Mesodermal cell (in vitro differentiated cells): Measurements from ENCODE around the gene DLGAP3.

Experiments
- H3K27ac ChIP-seq: 2 replicates; pipeline ENCODE4 v1.7.0; 2013; ENCODE audit warnings: mild to moderate bottlenecking, low read depth, low read length, moderate library complexity; ENCODE audit not compliant: severe bottlenecking
- H3K36me3 ChIP-seq: 2 replicates; pipeline ENCODE4 v1.7.1; 2013; ENCODE audit warnings: mild to moderate bottlenecking, low read length, moderate library complexity; ENCODE audit not compliant: control insufficient read depth, insufficient read depth
- H3K4me1 ChIP-seq: one replicate; pipeline ENCODE4 v1.7.1; 2013; ENCODE audit warnings: mild to moderate bottlenecking, low read length; ENCODE audit not compliant: insufficient read depth, control insufficient read depth, poor library complexity, severe bottlenecking
- H3K4me3 ChIP-seq: 2 replicates; pipeline ENCODE4 v1.7.0; 2013; ENCODE audit warnings: low read length, control low read depth, mild to moderate bottlenecking; ENCODE audit not compliant: insufficient read depth, poor library complexity, severe bottlenecking; ENCODE audit errors: extremely low read depth
- H3K9me3 ChIP-seq: 2 replicates; pipeline ENCODE4 v1.7.1; 2013; ENCODE audit warnings: mild to moderate bottlenecking, low read length, moderate library complexity; ENCODE audit not compliant: control insufficient read depth
- WGBS, 2 experiments: methylation state at CpG; one replicate each; pipeline ENCODE4 v1.1.5; 2013; ENCODE audit warnings: missing lambda C conversion rate in 2 of 2; ENCODE audit not compliant: insufficient coverage in 2 of 2; 5-methylcytosine and 5-hydroxymethylcytosine counted together

Gene DLGAP3

DNA sequence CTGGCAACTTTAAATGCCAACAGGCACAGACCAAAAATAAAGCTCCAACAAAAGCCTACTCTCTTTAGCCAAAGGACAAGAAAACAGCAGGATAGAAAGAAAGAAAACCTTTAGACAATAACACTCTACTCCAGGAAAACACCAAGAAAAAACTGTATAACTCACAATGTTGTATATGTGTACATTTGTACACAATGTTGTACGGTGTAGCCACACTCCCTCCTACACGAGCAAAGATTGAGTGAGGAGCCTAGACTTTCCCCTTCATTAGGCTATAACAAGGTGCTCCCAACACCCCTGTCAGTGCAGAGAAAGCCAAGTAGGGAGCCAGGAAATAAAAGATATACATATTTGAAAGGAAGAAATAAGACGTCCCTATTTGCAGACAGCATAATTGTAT is 112.7 kb downstream of the DLGAP3 start:
- Histone ChIP-seq H3K4me3 (no peak overlapping the region), H3K4me1 (no peaks in the 10 kb centered on the region), H3K9me3 (no peaks in the 10 kb centered on the region), H3K36me3 (no peaks in the 10 kb centered on the region), H3K27ac (no peak overlapping the region)
- no CpG with 5 or more reads among the region's 3 CpGs for WGBS, 2 experiments

DNA sequence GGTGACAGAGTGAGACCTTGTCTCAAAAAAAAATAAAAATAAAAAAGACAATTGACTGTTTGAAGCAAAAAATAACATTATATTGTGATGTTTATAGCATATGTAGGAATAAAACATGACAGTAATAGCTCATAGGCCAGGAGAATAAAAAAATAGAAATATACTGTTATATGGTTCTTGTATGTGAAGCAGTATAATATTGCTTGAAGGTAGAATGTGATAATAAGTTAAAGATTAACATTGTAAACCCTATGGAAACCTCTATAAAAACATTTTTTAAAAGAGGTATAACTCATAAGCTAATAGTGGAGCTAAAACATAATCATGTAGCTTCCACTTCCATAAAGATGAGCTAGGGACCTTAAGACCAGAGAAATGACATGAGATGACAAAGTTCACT is 113.1 kb downstream of the DLGAP3 start:
- no peaks in the 10 kb centered on the region for H3K9me3 ChIP-seq

More for the DNA sequence above, 113.1 kb downstream of the DLGAP3 start:
- H3K27ac ChIP-seq, result no peak overlapping the region
- H3K36me3 ChIP-seq, result no peaks in the 10 kb centered on the region
- no peaks in the 10 kb centered on the region for H3K4me1 ChIP-seq
- H3K4me3 ChIP-seq, result no peak overlapping the region
